HEK293T (cell line): ENCODE results near the gene MTAP.

ENCODE experiments used
- CTCF ChIA-PET: fragments of 350-600 bp; formaldehyde crosslinking; extraction: SDS; loops from one replicate; lab custom pipeline; 2021; ENCODE audit warnings: antibody characterized with exemption, inconsistent platforms; lab: Yijun Ruan, JAX
- POLR2A ChIA-PET: fragments of 350-600 bp; formaldehyde crosslinking; extraction: SDS; loops from one replicate; lab custom pipeline; 2020; ENCODE audit warnings: antibody characterized with exemption, inconsistent platforms; lab: Yijun Ruan, JAX
- DNase-seq: peaks from one replicate; pipeline ENCODE4 v3.0.0; 2012; ENCODE audit warnings: mixed read lengths; ENCODE audit errors: extremely low spot score
- ARNT ChIP-seq: fragments of 450-650 bp; IDR thresholded peaks from 2 replicates; pipeline ENCODE4 v1.6.1; 2017; ENCODE audit warnings: mild to moderate bottlenecking
- BHLHE40 ChIP-seq: fragments of 450-650 bp; IDR thresholded peaks from 2 replicates; pipeline ENCODE4 v1.6.1; 2016; ENCODE audit warnings: mild to moderate bottlenecking, moderate library complexity, borderline replicate concordance
- CTBP1 ChIP-seq: fragments of 450-650 bp; IDR thresholded peaks from 2 replicates; pipeline ENCODE4 v1.6.1; 2016; ENCODE audit warnings: borderline replicate concordance
- ELF4 ChIP-seq: fragments of 450-650 bp; IDR thresholded peaks from 2 replicates; pipeline ENCODE4 v1.6.1; 2017; ENCODE audit warnings: antibody characterized with exemption
- FOXA1 ChIP-seq: fragments of 450-650 bp; IDR thresholded peaks from 2 replicates; pipeline ENCODE4 v1.6.1; 2016; ENCODE audit warnings: mild to moderate bottlenecking
- FOXK2 ChIP-seq: fragments of 450-650 bp; IDR thresholded peaks from 2 replicates; pipeline ENCODE4 v1.6.1; 2016; ENCODE audit warnings: mild to moderate bottlenecking
- FOXM1 ChIP-seq: fragments of 450-650 bp; IDR thresholded peaks from 2 replicates; pipeline ENCODE4 v1.6.1; 2017; ENCODE audit warnings: mild to moderate bottlenecking, borderline replicate concordance
- HDGF ChIP-seq: fragments of 450-650 bp; IDR thresholded peaks from 2 replicates; pipeline ENCODE4 v1.6.1; 2017; ENCODE audit warnings: antibody characterized with exemption, borderline replicate concordance
- L3MBTL2 ChIP-seq: fragments of 450-650 bp; conservative IDR thresholded peaks from 2 replicates; pipeline ENCODE4 v1.6.1; 2016; ENCODE audit warnings: mild to moderate bottlenecking
- LEF1 ChIP-seq: fragments of 450-650 bp; IDR thresholded peaks from 2 replicates; pipeline ENCODE4 v1.6.1; 2017; ENCODE audit warnings: mild to moderate bottlenecking, borderline replicate concordance
- NFRKB ChIP-seq: fragments of 450-650 bp; IDR thresholded peaks from 2 replicates; pipeline ENCODE4 v1.6.1; 2016; ENCODE audit warnings: mild to moderate bottlenecking, moderate library complexity
- PKNOX1 ChIP-seq: fragments of 450-650 bp; IDR thresholded peaks from 2 replicates; pipeline ENCODE4 v1.6.1; 2016
- SP1 ChIP-seq: fragments of 450-650 bp; IDR thresholded peaks from 2 replicates; pipeline ENCODE4 v1.6.1; 2017
- SUZ12 ChIP-seq: fragments of 450-650 bp; IDR thresholded peaks from 2 replicates; pipeline ENCODE4 v1.6.1; 2016; ENCODE audit warnings: mild to moderate bottlenecking
- TARDBP ChIP-seq: fragments of 450-650 bp; IDR thresholded peaks from 2 replicates; pipeline ENCODE4 v1.6.1; 2016
- ZNF384 ChIP-seq: fragments of 450-650 bp; IDR thresholded peaks from 2 replicates; pipeline ENCODE4 v1.6.1; 2016

MTAP gene

GRCh38 chr9:21802418-21803000, at the start of gene MTAP:
Gene MTAP, plus strand, starts transcription at chr9:21802636. Its CDS starts 113 bp downstream, at chr9:21802749.
- DNase-seq = peak; percentile 92
- ChIA-PET POLR2A (interaction anchor here (0.6 to 1.6 kb wide), 2 partner anchors 207 to 644 kb away, joined by 3 to 4 read pairs; partner anchors contain the start of genes CDKN2B and DMRTA1), CTCF (no interaction called here)
- TF ChIP-seq FOXM1 (peak; percentile 61; the same call in 1 of the 2 replicates), CTBP1 (no peak; the same call in 1 of the 2 replicates), ELF4 (0 out of 2 replicates have a peak, but pooled peaks have one; percentile 6), SP1 (no peak), FOXA1 (no peak), ZNF384 (peak; percentile 95), TARDBP (no peak), HDGF (peak; percentile 78; the same call in 1 of the 2 replicates)

- TF ChIP-seq FOXK2 (no peak), NFRKB (no peak), ZNF384 (no peak), SUZ12 (no peak), BHLHE40 (no peak)
- ChIA-PET CTCF (no interaction called here), POLR2A (no interaction called here)
- no peak for DNase-seq
Measured at GRCh38 chr9:21753523-21753922, 48.9 kb upstream of the MTAP start.

GRCh38 chr9:21754741-21755140, 47.7 kb upstream of the MTAP start:
- DNase-seq = no peak
- POLR2A ChIA-PET = no interaction called here
- CTCF ChIA-PET = no interaction called here
- no peak for TF ChIP-seq TARDBP
- TF ChIP-seq FOXK2 = no peak
- no peak for TF ChIP-seq PKNOX1
- no peak for TF ChIP-seq FOXM1
- no peak for TF ChIP-seq CTBP1
- no peak for TF ChIP-seq LEF1
- no peak for TF ChIP-seq ARNT
- TF ChIP-seq SP1 = no peak
- TF ChIP-seq SUZ12 = no peak
- TF ChIP-seq ZNF384 = no peak
- TF ChIP-seq NFRKB = no peak
- TF ChIP-seq BHLHE40 = no peak
- TF ChIP-seq HDGF = no peak
- TF ChIP-seq ELF4 = no peak
- no peak for TF ChIP-seq L3MBTL2
- TF ChIP-seq FOXA1 = no peak

GRCh38 chr9:21758540-21758939, 43.9 kb upstream of the MTAP start:
- POLR2A ChIA-PET = no interaction called here
- no peak for TF ChIP-seq NFRKB
- no peak for TF ChIP-seq LEF1
- no peak for DNase-seq
- CTCF ChIA-PET = no interaction called here

GRCh38 chr9:21761309-21761901, 41.0 kb upstream of the MTAP start:
- no peak for TF ChIP-seq SP1
- TF ChIP-seq ZNF384 = no peak
- TF ChIP-seq ELF4 = no peak
- no peak for TF ChIP-seq TARDBP
- no peak for TF ChIP-seq SUZ12
- no peak for DNase-seq
- ChIA-PET CTCF (no interaction called here), POLR2A (no interaction called here)

- no peak for DNase-seq
- ChIA-PET POLR2A (no interaction called here), CTCF (no interaction called here)
- no peak for TF ChIP-seq NFRKB
- TF ChIP-seq ZNF384 = no peak
- TF ChIP-seq PKNOX1 = no peak
- no peak for TF ChIP-seq ARNT
- TF ChIP-seq FOXM1 = no peak
- TF ChIP-seq FOXK2 = no peak
- no peak for TF ChIP-seq HDGF
- TF ChIP-seq SUZ12 = no peak
- TF ChIP-seq ELF4 = no peak
- TF ChIP-seq LEF1 = no peak
- no peak for TF ChIP-seq FOXA1
- no peak for TF ChIP-seq L3MBTL2
- no peak for TF ChIP-seq BHLHE40
- TF ChIP-seq SP1 = no peak
- TF ChIP-seq TARDBP = no peak
- TF ChIP-seq CTBP1 = no peak
Measured at GRCh38 chr9:21762064-21762463, 40.4 kb upstream of the MTAP start.

- TF ChIP-seq LEF1 (no peak), BHLHE40 (no peak), ARNT (no peak), SUZ12 (no peak), HDGF (no peak), NFRKB (no peak), CTBP1 (no peak)
- no peak for DNase-seq
- CTCF ChIA-PET = no interaction called here
Measured at GRCh38 chr9:21764846-21765245, 37.6 kb upstream of the MTAP start.

More at GRCh38 chr9:21764846-21765245, 37.6 kb upstream of the MTAP start:
- POLR2A ChIA-PET = no interaction called here
